Sigmoid colon (tissue), 7 donors: ENCODE data around the gene PLA2G5. TPM values are rescaled to one million over a fixed set of nuclear protein-coding genes. Genes with fewer than 3 reads are reported as not detected.
"Not testable (repeated sequence)": the region's sequence is repeated elsewhere in the genome, so short reads cannot be mapped to it uniquely, and the experiment has no call there.

Source experiments
- DNase-seq: peaks from one replicate; pipeline ENCODE4 v3.0.0-alpha.2; 2019
- H3K27ac ChIP-seq, 4 donors: fragments of 200-600 bp; sonication (generic); one replicate each; pipeline ENCODE4 v1.5.1; 2016 to 2019; ENCODE audit warnings: mild to moderate bottlenecking in 1 of 4
- H3K27me3 ChIP-seq, 3 donors: fragments of 200-600 bp; sonication (generic); one replicate each; pipeline ENCODE4 v1.5.1; 2019; ENCODE audit warnings: mild to moderate bottlenecking in 1 of 3
- H3K36me3 ChIP-seq, 4 donors: fragments of 200-600 bp; sonication (generic); one replicate each; pipeline ENCODE4 v1.5.1; 2016 to 2019
- H3K4me1 ChIP-seq, 4 donors: fragments of 200-600 bp; sonication (generic); one replicate each; pipeline ENCODE4 v1.5.1; 2017 to 2019
- H3K4me3 ChIP-seq, 4 donors: fragments of 200-600 bp; sonication (generic); one replicate each; pipeline ENCODE4 v1.5.1; 2017 to 2019; ENCODE audit warnings: mild to moderate bottlenecking in 2 of 4, moderate library complexity in 1 of 4
- H3K9me3 ChIP-seq, 4 donors: fragments of 200-600 bp in 3 of 4; sonication (generic) in 3 of 4; one replicate each; pipeline versions ENCODE4 v1.5.1 to v1.6.1; 2013 to 2019
- EP300 ChIP-seq, 4 donors: sonication (generic); formaldehyde crosslinking; IDR thresholded peaks; one replicate each; pipeline ENCODE4 v1.6.1; 2017; ENCODE audit warnings: antibody characterized with exemption in 4 of 4
- POLR2A ChIP-seq, 2 donors: fragments of 450-650 bp; IDR thresholded peaks; one replicate each; pipeline ENCODE4 v1.6.1; 2016; ENCODE audit warnings: antibody characterized with exemption in 2 of 2, mild to moderate bottlenecking in 2 of 2, moderate library complexity in 2 of 2
- POLR2AphosphoS5 ChIP-seq, 4 donors: sonication (generic); formaldehyde crosslinking; IDR thresholded peaks; one replicate each; pipeline ENCODE4 v1.6.1; 2017; ENCODE audit warnings: antibody characterized with exemption in 4 of 4
- WGBS, 2 donors: extraction: QIAGEN DNeasy Blood & Tissue Kit; methylation state at CpG; one replicate each; pipeline ENCODE4 v1.1.7; 2013; 5-methylcytosine and 5-hydroxymethylcytosine counted together
- intact Hi-C: fragments of 100-400 bp; cut with DNase I; formaldehyde crosslinking; loops from one replicate; pipeline ENCODE4 v1.15.1; 2023
- polyA plus RNA-seq, 3 donors: library from polyadenylated mRNA; stranded (reverse); fragments of 200-250 nt; gene quantifications; one replicate each; pipeline ENCODE4 v1.2.3, GENCODE V29; 2013
- total RNA-seq, 4 donors: library from RNA; depleted of rRNA; stranded (reverse); fragments of >200 nt; gene quantifications; one replicate each; pipeline ENCODE4 v1.1.0, GENCODE V29; 2016
- TF ChIP-seq, protein P1 (sequence below), 4 experiments: fragments of 450-650 bp in 3 of 4; fragments of 200-600 bp in 1 of 4; IDR thresholded peaks; one replicate each; pipeline ENCODE4 v1.5.1; 2016 to 2019; ENCODE audit warnings: antibody characterized with exemption in 4 of 4, mild to moderate bottlenecking in 3 of 4, moderate library complexity in 2 of 4
- donor health status: healthy with polysubstance abuse.
- donor health status: Bipolar disorder and iron deficiency.
- donor health status: healthy.

The PLA2G5 gene
- total and polyA plus RNA-seq, 7 donors = 0.69 to 45.4 (median 18.6) TPM

DNA sequence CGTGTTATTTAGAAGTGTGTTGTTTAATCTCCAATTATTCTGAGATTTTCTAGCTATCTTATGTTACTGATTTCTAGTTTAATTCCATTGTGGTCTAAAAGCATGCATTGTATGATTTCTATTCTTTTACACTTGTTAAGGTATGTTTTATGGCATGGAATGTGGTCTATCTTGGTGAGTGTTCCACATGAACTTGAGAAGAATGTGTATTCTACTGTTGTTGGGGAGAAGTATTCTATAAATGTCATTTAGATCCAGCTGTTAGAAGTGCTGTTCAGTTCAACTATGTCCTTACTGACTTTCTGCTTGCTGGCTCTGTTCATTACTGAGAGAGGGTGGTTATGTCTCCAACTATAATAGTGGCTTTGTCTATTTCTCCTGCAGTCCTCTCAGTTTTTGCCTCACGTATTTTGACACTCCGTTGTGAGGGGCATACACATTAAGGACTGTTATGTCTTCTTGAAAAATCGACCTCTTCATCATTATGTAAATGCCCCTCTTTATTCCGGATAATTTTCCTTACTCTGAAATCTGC is 12.0 kb upstream of the PLA2G5 start:
- Histone ChIP-seq H3K27ac (peak overlapping the region in 1 of 4 donors; percentile 18), H3K36me3 (no peaks in the 10 kb centered on the region), H3K4me1 (peaks cover 0 to 12% (median 8%) of the 10 kb centered on the region in 4 donors), H3K9me3 (no peaks in the 10 kb centered on the region), H3K4me3 (no peak overlapping the region), H3K27me3 (no peaks in the 10 kb centered on the region)
- TF ChIP-seq POLR2AphosphoS5 (IDR thresholded peaks at IDR 0.05) = no peak
- WGBS, 2 donors = 71 to 80% methylated on average over 5 of the region's 5 CpGs
- DNase-seq = no peak
- intact Hi-C loops = no loop called here

DNA sequence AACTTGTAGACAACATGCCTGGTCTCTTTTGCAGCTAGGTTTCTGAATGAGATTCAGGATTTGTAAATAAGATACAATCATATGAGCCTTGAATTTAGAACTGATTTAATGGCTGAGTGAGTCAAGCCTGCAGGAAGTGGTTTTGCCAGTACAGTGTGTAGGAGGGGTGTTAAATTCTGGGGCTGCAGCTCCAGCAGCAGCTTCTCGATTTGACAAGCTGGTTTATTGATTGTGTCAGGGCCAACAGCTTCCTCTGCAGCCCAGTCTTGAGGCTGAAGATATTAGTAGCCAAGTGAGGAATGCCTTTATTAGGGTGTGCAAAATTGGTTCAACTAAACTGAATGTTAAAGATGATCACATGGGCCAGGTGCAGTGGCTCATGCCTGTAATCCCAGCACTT is 11.5 kb upstream of the PLA2G5 start:
- Histone ChIP-seq H3K4me3 (no peak overlapping the region), H3K9me3 (no peaks in the 10 kb centered on the region), H3K36me3 (no peaks in the 10 kb centered on the region), H3K27ac (peak overlapping the region in 1 of 4 donors; percentile 18), H3K4me1 (peaks cover 0 to 12% (median 8%) of the 10 kb centered on the region in 4 donors), H3K27me3 (no peaks in the 10 kb centered on the region)
- no peak for TF ChIP-seq POLR2A (IDR thresholded peaks at IDR 0.05)
- WGBS, 2 donors = 4 to 18% methylated on average over 1 of the region's 1 CpG
- DNase-seq = no peak
- intact Hi-C loops = no loop called here

DNA sequence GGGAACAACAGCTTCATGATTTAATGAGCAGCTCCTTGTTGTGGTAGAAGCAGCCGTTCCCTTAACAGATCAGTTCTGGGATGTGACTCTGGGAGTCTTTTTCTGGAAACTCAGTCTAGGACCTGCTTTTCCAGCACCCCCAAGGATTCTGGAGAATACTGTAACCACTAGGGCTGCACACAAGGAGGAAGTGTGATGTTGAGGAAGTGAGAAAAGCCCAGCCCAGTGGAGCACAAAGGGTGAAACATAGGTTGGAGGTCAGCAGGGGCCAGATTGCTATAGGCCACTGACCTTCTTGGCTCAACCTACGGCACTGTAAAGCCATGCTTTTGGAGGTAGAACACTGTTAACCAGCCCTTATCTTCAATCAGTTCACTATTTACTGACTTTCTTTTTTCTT is 10.1 kb upstream of the PLA2G5 start:
- Histone ChIP-seq H3K27ac (no peak overlapping the region), H3K9me3 (no peaks in the 10 kb centered on the region), H3K36me3 (no peaks in the 10 kb centered on the region), H3K4me1 (peaks cover 0 to 12% (median 8%) of the 10 kb centered on the region in 4 donors), H3K27me3 (no peaks in the 10 kb centered on the region), H3K4me3 (no peak overlapping the region)
- TF ChIP-seq POLR2AphosphoS5 (IDR thresholded peaks at IDR 0.05) (no peak), POLR2A (IDR thresholded peaks at IDR 0.05) (no peak), EP300 (IDR thresholded peaks at IDR 0.05) (no peak)
- TF ChIP-seq, protein P1, sequence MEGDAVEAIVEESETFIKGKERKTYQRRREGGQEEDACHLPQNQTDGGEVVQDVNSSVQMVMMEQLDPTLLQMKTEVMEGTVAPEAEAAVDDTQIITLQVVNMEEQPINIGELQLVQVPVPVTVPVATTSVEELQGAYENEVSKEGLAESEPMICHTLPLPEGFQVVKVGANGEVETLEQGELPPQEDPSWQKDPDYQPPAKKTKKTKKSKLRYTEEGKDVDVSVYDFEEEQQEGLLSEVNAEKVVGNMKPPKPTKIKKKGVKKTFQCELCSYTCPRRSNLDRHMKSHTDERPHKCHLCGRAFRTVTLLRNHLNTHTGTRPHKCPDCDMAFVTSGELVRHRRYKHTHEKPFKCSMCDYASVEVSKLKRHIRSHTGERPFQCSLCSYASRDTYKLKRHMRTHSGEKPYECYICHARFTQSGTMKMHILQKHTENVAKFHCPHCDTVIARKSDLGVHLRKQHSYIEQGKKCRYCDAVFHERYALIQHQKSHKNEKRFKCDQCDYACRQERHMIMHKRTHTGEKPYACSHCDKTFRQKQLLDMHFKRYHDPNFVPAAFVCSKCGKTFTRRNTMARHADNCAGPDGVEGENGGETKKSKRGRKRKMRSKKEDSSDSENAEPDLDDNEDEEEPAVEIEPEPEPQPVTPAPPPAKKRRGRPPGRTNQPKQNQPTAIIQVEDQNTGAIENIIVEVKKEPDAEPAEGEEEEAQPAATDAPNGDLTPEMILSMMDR (IDR thresholded peaks at IDR 0.05) = no peak
- intact Hi-C loops = no loop called here
- 79 to 88% methylated on average over 2 of the region's 2 CpGs for WGBS, 2 donors
- no peak for DNase-seq

DNA sequence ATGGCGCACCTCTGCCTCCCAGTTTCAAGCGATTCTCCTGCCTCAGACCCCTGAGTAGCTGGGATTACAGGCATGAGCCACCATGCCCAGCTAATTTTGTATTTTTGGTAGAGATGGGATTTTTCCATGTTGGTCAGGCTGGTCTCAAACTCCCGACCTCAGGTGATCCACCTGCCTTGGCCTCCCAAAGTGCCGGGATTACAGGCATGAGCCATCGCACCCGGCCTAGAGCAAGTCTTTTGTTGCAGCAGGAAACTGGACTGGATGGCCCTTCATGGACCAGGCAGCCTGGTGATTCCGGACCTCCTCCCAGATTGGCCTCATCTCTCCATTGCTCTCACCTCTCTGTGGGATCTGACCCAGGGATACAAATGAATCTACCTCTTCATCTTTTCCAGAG is 9.2 kb upstream of the PLA2G5 start:
- intact Hi-C loops, H3K9me3 ChIP-seq, H3K4me3 ChIP-seq, H3K27me3 ChIP-seq, H3K36me3 ChIP-seq, DNase-seq, H3K27ac ChIP-seq: not testable (repeated sequence)
- peaks cover 0 to 12% (median 8%) of the 10 kb centered on the region in 4 donors for H3K4me1 ChIP-seq
- WGBS, 2 donors = 95 to 96% methylated on average over 7 of the region's 7 CpGs

DNA sequence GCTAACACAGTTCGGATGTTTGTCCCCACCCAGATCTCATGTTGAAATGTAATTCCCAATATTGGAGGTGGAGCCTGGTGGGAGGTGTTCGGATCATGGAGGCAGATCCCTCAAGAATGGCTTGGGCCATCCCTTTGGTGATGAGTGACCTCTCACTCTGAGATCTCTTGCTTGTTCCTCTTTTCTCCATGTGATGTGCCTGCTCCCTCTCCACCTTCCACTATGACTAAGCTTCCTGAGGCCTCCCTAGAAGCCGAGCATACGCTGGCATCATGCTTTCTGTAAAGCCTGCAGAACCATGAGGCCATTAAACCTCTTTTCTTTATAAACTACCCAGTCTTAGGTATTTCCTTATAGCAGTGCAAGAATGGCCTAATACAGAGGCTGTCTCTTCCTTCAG is 8.1 kb upstream of the PLA2G5 start:
- 86 to 93% methylated on average over 4 of the region's 4 CpGs for WGBS, 2 donors

DNA sequence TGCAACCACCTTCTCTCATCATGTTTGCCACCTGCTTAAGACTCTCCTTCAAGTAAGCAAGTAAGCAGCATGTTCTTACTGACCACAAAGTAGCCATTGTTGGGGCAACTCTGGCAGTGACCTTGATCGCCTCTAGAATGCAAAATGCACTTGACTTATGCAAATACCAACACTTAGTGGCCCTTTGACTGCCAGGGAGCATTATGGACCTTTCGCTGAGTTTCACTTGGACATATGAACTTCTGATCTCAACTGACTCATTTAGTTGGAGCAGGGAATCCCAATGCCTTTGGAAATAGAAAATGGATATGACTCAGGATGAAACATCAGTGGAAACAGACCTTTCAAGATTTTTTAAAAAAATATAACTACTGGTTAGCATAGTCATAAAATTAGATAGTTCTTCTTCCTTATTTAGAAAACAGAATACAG is 6.1 kb upstream of the PLA2G5 start:
- TF ChIP-seq, protein P1 (IDR thresholded peaks at IDR 0.05) = no peak
- no peak for TF ChIP-seq POLR2AphosphoS5 (IDR thresholded peaks at IDR 0.05)
- Histone ChIP-seq H3K4me3 (no peak overlapping the region), H3K4me1 (peaks cover 0 to 3% (median 2%) of the 10 kb centered on the region in 4 donors), H3K9me3 (no peaks in the 10 kb centered on the region), H3K27ac (no peak overlapping the region), H3K36me3 (no peaks in the 10 kb centered on the region), H3K27me3 (no peaks in the 10 kb centered on the region)
- intact Hi-C loops = no loop called here
- no peak for DNase-seq
- WGBS, 2 donors = 89 to 96% methylated on average over 2 of the region's 2 CpGs

More for the DNA sequence above, 8.1 kb upstream of the PLA2G5 start:
- H3K4me3 ChIP-seq = no peak overlapping the region
- no peaks in the 10 kb centered on the region for H3K27me3 ChIP-seq
- TF ChIP-seq POLR2A (IDR thresholded peaks at IDR 0.05) (no peak), EP300 (IDR thresholded peaks at IDR 0.05) (no peak), POLR2AphosphoS5 (IDR thresholded peaks at IDR 0.05) (no peak)
- TF ChIP-seq, protein P1 (IDR thresholded peaks at IDR 0.05) = no peak
- DNase-seq = no peak
- intact Hi-C loops = no loop called here
- no peaks in the 10 kb centered on the region for H3K36me3 ChIP-seq
- peaks cover 0 to 12% (median 8%) of the 10 kb centered on the region in 4 donors for H3K4me1 ChIP-seq
- H3K27ac ChIP-seq = no peak overlapping the region
- no peaks in the 10 kb centered on the region for H3K9me3 ChIP-seq
